ENCODE measurements around the gene RDM1.

GRCh38 chr17:35912942-35913341, 17.6 kb downstream of the RDM1 start:
- TF ChIP-seq POLR2AphosphoS5 (IDR thresholded peaks at IDR 0.05; ENCODE audit: low read depth, low read length) (no peak), SIN3A (IDR thresholded peaks at IDR 0.05; ENCODE audit: borderline replicate concordance, insufficient read depth, low read depth, low read length) (no peak)
- TF ChIP-seq, protein P1, sequence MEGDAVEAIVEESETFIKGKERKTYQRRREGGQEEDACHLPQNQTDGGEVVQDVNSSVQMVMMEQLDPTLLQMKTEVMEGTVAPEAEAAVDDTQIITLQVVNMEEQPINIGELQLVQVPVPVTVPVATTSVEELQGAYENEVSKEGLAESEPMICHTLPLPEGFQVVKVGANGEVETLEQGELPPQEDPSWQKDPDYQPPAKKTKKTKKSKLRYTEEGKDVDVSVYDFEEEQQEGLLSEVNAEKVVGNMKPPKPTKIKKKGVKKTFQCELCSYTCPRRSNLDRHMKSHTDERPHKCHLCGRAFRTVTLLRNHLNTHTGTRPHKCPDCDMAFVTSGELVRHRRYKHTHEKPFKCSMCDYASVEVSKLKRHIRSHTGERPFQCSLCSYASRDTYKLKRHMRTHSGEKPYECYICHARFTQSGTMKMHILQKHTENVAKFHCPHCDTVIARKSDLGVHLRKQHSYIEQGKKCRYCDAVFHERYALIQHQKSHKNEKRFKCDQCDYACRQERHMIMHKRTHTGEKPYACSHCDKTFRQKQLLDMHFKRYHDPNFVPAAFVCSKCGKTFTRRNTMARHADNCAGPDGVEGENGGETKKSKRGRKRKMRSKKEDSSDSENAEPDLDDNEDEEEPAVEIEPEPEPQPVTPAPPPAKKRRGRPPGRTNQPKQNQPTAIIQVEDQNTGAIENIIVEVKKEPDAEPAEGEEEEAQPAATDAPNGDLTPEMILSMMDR (IDR thresholded peaks at IDR 0.05) = no peak
